ENCODE data around the gene EPHA10. TPM values are rescaled to one million over a fixed set of nuclear protein-coding genes. Genes with fewer than 3 reads are reported as not detected.

EPHA10 gene
- total RNA-seq, 4 donors from 2014 or later = 0.17 TPM; not detected in 3

DNA sequence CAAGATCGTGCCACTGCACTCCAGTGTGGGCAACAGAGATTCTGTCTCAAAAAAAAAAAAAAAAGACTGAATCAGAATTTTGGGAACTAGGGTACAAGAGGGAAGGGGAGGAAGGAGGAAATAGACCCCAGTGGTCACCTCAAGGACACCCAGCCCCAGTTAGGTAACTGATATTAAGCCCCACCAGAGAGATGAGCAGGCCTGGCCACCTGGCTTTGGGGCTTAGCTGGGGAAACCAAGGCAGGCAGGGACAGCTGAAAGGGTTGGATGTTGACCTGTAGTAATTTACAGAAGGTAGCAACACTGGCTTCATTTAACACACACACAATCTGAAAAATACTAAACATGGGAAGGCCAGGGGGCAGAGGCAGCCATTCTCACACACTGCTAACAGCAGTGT, 37.5 kb upstream of the EPHA10 start:
- no peaks in the 10 kb centered on the region for H3K9me3 ChIP-seq
- H3K4me3 ChIP-seq = no peak overlapping the region
- H3K27me3 ChIP-seq = no peaks in the 10 kb centered on the region
- ATAC-seq (no peak), DNase-seq (no peak)
- peaks cover 10% of the 10 kb centered on the region in 2 donors for H3K4me1 ChIP-seq
- in situ Hi-C loops (cut with MboI; ENCODE audit: low sequenced_read_pairs in 4 of 4) (loop anchor here in 1 of 4 donors (10.0 kb wide), 1 partner anchor 62 kb away; no protein-coding TSS in a partner anchor), intact Hi-C loops (cut with DNase I; ENCODE audit: low total_unique reads) (no loop called here)
- TF ChIP-seq, protein P1, sequence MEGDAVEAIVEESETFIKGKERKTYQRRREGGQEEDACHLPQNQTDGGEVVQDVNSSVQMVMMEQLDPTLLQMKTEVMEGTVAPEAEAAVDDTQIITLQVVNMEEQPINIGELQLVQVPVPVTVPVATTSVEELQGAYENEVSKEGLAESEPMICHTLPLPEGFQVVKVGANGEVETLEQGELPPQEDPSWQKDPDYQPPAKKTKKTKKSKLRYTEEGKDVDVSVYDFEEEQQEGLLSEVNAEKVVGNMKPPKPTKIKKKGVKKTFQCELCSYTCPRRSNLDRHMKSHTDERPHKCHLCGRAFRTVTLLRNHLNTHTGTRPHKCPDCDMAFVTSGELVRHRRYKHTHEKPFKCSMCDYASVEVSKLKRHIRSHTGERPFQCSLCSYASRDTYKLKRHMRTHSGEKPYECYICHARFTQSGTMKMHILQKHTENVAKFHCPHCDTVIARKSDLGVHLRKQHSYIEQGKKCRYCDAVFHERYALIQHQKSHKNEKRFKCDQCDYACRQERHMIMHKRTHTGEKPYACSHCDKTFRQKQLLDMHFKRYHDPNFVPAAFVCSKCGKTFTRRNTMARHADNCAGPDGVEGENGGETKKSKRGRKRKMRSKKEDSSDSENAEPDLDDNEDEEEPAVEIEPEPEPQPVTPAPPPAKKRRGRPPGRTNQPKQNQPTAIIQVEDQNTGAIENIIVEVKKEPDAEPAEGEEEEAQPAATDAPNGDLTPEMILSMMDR (IDR thresholded peaks at IDR 0.05 in 4 of 5, conservative IDR thresholded peaks at IDR 0.05 in 1 of 5) = no peak
- TF ChIP-seq POLR2A (IDR thresholded peaks at IDR 0.05) = no peak
- no peak overlapping the region for H3K27ac ChIP-seq
- H3K36me3 ChIP-seq = peaks cover 0 to 68% of the 10 kb centered on the region in 2 donors

DNA sequence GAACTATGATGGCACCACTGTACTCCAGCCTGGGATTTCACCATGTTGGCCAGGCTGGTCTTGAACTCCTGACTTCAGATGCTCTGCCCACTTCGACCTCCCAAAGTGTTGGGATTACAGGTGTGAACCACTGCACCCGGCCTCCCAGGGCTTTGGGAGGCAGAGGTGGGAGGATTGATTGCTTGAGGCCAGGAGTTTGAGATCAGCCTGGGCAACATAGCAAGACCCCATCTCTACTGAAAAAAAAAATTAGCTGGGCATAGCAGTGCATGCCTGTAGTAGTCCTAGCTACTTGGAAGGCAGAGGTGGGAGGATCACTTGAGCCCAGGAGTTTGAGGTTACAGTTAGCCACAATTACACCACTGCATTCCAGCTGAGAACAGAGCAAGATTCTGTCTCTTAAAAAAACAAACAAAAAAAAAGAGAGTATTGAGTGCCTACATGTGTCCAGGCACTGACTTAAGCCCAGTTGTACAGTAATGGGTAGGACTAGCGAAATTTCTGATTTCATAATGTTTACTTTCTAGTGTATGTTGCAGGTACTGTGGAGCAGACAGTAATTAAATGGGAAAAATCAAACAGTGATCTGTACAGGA, 32.9 kb upstream of the EPHA10 start:
- ATAC-seq (no peak), DNase-seq (no peak)
- H3K9me3 ChIP-seq = no peaks in the 10 kb centered on the region
- no peak overlapping the region for H3K4me3 ChIP-seq
- peaks cover 9 to 13% of the 10 kb centered on the region in 2 donors for H3K4me1 ChIP-seq
- intact Hi-C loops (cut with DNase I; ENCODE audit: low total_unique reads) = no loop called here
- H3K27me3 ChIP-seq = no peaks in the 10 kb centered on the region
- H3K27ac ChIP-seq = no peak overlapping the region
- TF ChIP-seq, protein P1 (IDR thresholded peaks at IDR 0.05 in 4 of 5, conservative IDR thresholded peaks at IDR 0.05 in 1 of 5) = no peak
- TF ChIP-seq POLR2A (IDR thresholded peaks at IDR 0.05) = no peak
- in situ Hi-C loops (cut with MboI; ENCODE audit: low sequenced_read_pairs in 4 of 4) = no loop called here
- H3K36me3 ChIP-seq = peaks cover 0 to 29% of the 10 kb centered on the region in 2 donors

DNA sequence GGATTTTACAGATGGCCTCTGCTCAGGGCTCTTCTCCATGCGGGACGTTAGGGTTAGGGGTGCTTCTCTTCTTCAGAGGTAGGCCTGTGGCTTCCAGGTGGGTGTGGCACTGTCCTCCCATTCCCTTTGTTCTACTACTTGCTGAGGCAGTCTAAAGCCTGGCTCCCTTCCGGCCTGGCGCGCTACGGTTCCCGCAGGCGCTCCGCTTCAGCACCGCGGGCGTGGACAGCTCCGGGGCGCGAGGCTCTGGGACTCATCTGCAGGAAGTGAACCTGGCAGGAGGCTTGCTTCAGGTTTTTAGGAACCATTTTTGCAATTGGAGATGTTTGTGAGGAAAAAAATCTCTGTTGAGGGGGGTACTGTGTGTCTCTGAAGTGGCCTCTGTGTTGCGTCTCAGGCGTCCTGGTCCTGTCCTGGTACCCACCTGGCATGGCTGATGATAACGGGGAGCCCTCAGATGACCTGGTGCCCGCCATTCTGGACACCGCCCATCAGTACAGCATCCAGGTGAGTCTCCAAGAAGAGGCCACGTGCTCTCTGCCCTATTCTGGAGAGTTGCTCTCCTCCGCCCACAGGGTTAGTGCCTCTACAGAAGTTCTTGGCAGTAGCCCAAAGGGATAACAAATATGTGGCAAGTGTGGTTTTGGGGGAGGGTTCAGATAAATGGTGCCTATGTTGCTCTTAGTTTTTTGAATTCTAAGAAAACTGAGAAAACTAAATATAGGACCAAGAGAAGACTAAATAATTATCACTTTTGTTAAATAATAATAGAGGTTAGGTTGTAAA, 30.6 kb upstream of the EPHA10 start:
- peak overlapping the region in 2 of 4 donors; percentile 34 to 55 for H3K4me3 ChIP-seq
- intact Hi-C loops (cut with DNase I; ENCODE audit: low total_unique reads) (no loop called here), in situ Hi-C loops (cut with MboI; ENCODE audit: low sequenced_read_pairs in 4 of 4) (no loop called here)

DNA sequence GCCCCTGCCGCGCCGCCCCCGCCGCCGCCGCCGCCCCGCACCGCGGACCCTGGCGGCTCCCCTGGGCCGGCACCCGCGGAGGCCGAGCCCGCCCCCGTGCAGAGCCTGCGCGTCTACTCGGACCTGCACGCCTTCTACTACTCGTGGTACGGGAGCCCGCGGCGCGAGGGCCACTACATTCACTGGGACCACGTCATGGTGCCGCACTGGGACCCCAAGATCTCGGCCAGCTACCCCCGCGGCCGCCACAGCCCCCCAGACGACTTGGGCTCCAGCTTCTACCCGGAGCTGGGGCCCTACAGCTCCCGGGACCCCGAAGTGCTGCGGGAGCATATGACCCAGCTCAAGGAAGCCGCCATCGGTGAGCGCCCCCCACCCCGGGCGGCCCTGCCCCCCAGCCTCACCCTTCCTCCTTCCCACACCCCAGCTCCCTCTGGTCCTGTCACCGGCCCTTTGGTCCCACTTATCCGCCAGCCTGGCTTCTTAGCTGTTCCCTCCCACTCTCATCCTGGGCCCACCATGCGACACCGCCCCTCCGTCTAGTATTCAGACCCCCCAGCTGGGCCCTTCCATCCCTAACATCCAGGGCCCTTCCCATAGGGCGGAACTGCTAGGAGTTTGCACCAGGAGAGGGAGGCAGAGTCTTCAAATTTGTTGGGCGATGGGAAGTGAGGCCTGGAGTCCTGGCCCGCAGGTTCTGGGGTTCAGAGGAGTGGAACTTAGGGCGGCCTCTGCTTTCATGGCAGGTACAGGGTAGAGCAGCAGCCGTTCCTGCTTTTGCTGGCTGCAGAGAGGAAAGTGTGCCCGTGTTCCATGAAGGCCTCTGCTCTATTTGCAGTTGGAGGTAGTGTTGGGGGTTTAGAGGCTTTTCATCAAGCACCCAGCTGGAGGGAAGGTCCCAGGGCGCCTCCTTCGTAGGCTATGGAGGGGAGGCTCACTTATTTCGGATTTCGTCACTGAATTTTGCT, 29.7 kb upstream of the EPHA10 start:
- Histone ChIP-seq H3K4me1 (peaks cover 9 to 13% of the 10 kb centered on the region in 2 donors), H3K36me3 (peaks cover 0 to 5% of the 10 kb centered on the region in 2 donors), H3K4me3 (peak overlapping the region; percentile 34 to 56 (median 56)), H3K27me3 (no peaks in the 10 kb centered on the region), H3K9me3 (no peaks in the 10 kb centered on the region), H3K27ac (no peak overlapping the region)
- in situ Hi-C loops (cut with MboI; ENCODE audit: low sequenced_read_pairs in 4 of 4) = no loop called here
- ATAC-seq = peak; percentile 18 to 26
- intact Hi-C loops (cut with DNase I; ENCODE audit: low total_unique reads) = no loop called here
- no peak for DNase-seq
- no peak for TF ChIP-seq POLR2A (IDR thresholded peaks at IDR 0.05)
- TF ChIP-seq, protein P1 (IDR thresholded peaks at IDR 0.05 in 4 of 5, conservative IDR thresholded peaks at IDR 0.05 in 1 of 5) = no peak

More for the DNA sequence above, 30.6 kb upstream of the EPHA10 start:
- Histone ChIP-seq H3K36me3 (peaks cover 0 to 14% of the 10 kb centered on the region in 2 donors), H3K9me3 (no peaks in the 10 kb centered on the region), H3K27me3 (no peaks in the 10 kb centered on the region), H3K4me1 (peaks cover 9 to 13% of the 10 kb centered on the region in 2 donors), H3K27ac (no peak overlapping the region)
- DNase-seq (no peak), ATAC-seq (no peak)
- TF ChIP-seq POLR2A (IDR thresholded peaks at IDR 0.05) = no peak
- TF ChIP-seq, protein P1 (IDR thresholded peaks at IDR 0.05 in 4 of 5, conservative IDR thresholded peaks at IDR 0.05 in 1 of 5) = no peak
